Esophagus squamous epithelium (tissue), 5 donors: ENCODE results near the gene CWC15. TPM values are rescaled to one million over a fixed set of nuclear protein-coding genes. Genes with fewer than 3 reads are reported as not detected.

Source experiments
- DNase-seq: peaks from one replicate; lab custom pipeline; 2025; lab: John Stamatoyannopoulos, UW
- H3K27ac ChIP-seq, 4 donors: fragments of 200-600 bp; sonication (generic); one replicate each; pipeline ENCODE4 v1.5.1; 2016 to 2019; ENCODE audit warnings: mild to moderate bottlenecking in 1 of 4
- H3K27me3 ChIP-seq, 4 donors: fragments of 200-600 bp; sonication (generic); 1 replicate in 3 of 4; 2 replicates in 1 of 4; pipeline versions ENCODE4 v1.5.1 to v1.6.0; 2017 to 2021; ENCODE audit warnings: antibody characterized with exemption in 1 of 4
- H3K36me3 ChIP-seq, 3 donors: fragments of 200-600 bp; sonication (generic); one replicate each; pipeline ENCODE4 v1.5.1; 2016 to 2019
- H3K4me1 ChIP-seq, 3 donors: fragments of 200-600 bp; sonication (generic); one replicate each; pipeline ENCODE4 v1.5.1; 2017 to 2019
- H3K4me3 ChIP-seq, 4 donors: fragments of 200-600 bp; sonication (generic); 1 replicate in 3 of 4; 2 replicates in 1 of 4; pipeline ENCODE4 v1.5.1; 2016 to 2019; ENCODE audit warnings: mild to moderate bottlenecking in 2 of 4, moderate library complexity in 1 of 4
- H3K9me3 ChIP-seq, 3 donors: fragments of 200-600 bp; sonication (generic); one replicate each; pipeline ENCODE4 v1.5.1; 2016 to 2019
- CTCF ChIP-seq, 6 experiments: fragments of 450-650 bp in 4 of 6; fragments of 200-600 bp in 2 of 6; sonication (generic) in 2 of 6; IDR thresholded peaks; one replicate each; pipeline ENCODE4 v1.5.1; 2016 to 2019; ENCODE audit warnings: antibody characterized with exemption in 6 of 6, mild to moderate bottlenecking in 4 of 6, moderate library complexity in 4 of 6
- POLR2A ChIP-seq, 4 donors: fragments of 450-650 bp; IDR thresholded peaks; one replicate each; pipeline ENCODE4 v1.6.1; 2017; ENCODE audit warnings: antibody characterized with exemption in 4 of 4, mild to moderate bottlenecking in 4 of 4, moderate library complexity in 3 of 4
- WGBS, 2 donors: methylation state at CpG; one replicate each; pipeline ENCODE4 v1.1.5; 2018; 5-methylcytosine and 5-hydroxymethylcytosine counted together
- intact Hi-C: fragments of 100-400 bp; cut with DNase I; formaldehyde crosslinking; loops from one replicate; pipeline ENCODE4 v1.15.0; 2022
- total RNA-seq, 4 donors: library from RNA; depleted of rRNA; stranded (reverse); fragments of >200 nt; gene quantifications; one replicate each; pipeline ENCODE4 v1.1.0, GENCODE V29; 2016
- donor health status: DM: yes; HTN: yes; CAD: no.

Gene CWC15
- total RNA-seq, 4 donors from 2014 or later = 29.3 to 52.6 (median 37.6) TPM

DNA sequence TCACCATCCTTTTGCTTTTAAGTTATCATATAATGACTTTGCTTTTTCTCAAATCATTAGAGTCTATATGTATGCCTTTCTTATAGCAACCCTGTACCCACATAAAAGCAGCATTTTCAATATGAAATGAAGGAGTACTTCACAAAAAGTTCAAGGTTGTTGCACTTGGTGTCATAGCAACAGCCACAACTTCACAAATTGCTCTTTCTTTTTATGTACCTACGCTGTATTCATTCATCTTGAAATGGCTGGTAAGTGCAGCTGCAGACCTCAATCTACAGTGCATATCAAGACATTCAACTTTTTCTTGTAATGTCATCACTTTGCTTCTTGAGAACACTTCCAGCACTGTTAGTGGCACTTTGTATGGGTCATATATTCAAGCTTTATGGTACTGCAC is 18.6 kb downstream of the CWC15 start:
- no peak for DNase-seq
- no peaks in the 10 kb centered on the region for H3K9me3 ChIP-seq
- WGBS, 2 donors = 38 to 96% methylated on average over 1 of the region's 1 CpG
- no peaks in the 10 kb centered on the region for H3K27me3 ChIP-seq
- H3K4me3 ChIP-seq = no peak overlapping the region
- peaks cover 0 to 9% (median 0%) of the 10 kb centered on the region in 3 donors for H3K36me3 ChIP-seq
- no peak overlapping the region for H3K27ac ChIP-seq
- H3K4me1 ChIP-seq = no peaks in the 10 kb centered on the region
- intact Hi-C loops = no loop called here
- TF ChIP-seq POLR2A (IDR thresholded peaks at IDR 0.05) = no peak
- TF ChIP-seq CTCF (IDR thresholded peaks at IDR 0.05) = no peak

DNA sequence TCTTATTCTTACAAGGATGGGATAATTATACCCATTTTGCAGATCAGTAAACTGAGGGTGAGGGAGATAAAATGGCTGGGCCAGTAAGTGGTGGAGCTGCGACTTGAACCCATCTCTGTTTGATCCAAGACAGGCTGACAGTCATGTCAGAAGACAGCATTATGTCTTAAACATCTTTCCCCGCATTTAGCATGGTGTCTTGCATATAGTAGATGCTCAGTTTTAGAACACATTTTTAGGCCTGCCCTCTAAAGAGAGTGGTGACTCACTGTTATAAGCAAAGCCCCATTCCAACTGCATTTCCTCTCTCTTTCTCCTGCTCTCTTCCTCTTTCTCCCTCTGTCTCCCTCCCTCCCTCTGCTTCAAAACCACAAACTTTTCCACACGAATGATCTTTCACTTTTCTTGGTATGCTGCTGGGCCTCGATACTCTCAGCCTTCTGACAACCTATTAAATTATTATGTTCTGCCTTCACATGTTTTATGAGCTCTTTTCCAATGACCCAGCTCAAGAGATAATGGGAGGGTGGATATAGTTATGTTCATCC is 25.2 kb downstream of the CWC15 start:
- intact Hi-C loops = no loop called here
- no peak for DNase-seq
- no peak for TF ChIP-seq POLR2A (IDR thresholded peaks at IDR 0.05)
- no peak for TF ChIP-seq CTCF (IDR thresholded peaks at IDR 0.05)
- 52 to 54% methylated on average over 4 of the region's 4 CpGs for WGBS, 2 donors
- Histone ChIP-seq H3K36me3 (no peaks in the 10 kb centered on the region), H3K4me3 (no peak overlapping the region), H3K4me1 (no peaks in the 10 kb centered on the region), H3K9me3 (no peaks in the 10 kb centered on the region), H3K27me3 (no peaks in the 10 kb centered on the region), H3K27ac (no peak overlapping the region)

DNA sequence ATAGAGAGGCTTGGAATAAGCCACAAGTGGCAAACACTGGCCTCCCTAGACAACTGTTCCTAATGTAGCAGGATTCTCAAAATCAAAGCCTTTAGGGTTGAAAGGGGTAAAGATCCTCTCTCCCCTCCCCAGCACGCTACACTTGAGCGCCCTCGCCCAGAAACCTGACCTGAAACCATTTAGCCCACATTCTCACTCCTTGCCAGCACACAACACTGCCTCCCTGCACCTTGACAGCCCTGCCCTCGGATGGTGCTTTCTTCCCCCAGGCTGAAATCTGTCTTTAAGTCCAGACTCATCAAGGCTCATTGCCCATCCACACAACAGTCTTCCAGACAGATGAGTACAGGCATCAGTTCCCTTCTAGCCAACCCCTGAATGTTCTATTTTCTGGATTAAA is 26.5 kb downstream of the CWC15 start:
- intact Hi-C loops = no loop called here
- TF ChIP-seq CTCF (IDR thresholded peaks at IDR 0.05) (no peak), POLR2A (IDR thresholded peaks at IDR 0.05) (no peak)
- 69 to 76% methylated on average over 4 of the region's 4 CpGs for WGBS, 2 donors

GRCh38 chr11:94941131-94941530 is 32.2 kb downstream of the CWC15 start:
- H3K4me1 ChIP-seq = peaks cover 0 to 16% (median 6%) of the 10 kb centered on the region in 3 donors
- no peak overlapping the region for H3K27ac ChIP-seq
- DNase-seq = no peak
- intact Hi-C loops = no loop called here
- no peaks in the 10 kb centered on the region for H3K36me3 ChIP-seq
- no peak for TF ChIP-seq POLR2A (IDR thresholded peaks at IDR 0.05)
- TF ChIP-seq CTCF (IDR thresholded peaks at IDR 0.05) = no peak
- WGBS, 2 donors = 86 to 89% methylated on average over 4 of the region's 4 CpGs
- no peak overlapping the region for H3K4me3 ChIP-seq
- H3K27me3 ChIP-seq = no peaks in the 10 kb centered on the region
- no peaks in the 10 kb centered on the region for H3K9me3 ChIP-seq

More for the DNA sequence above, 26.5 kb downstream of the CWC15 start:
- Histone ChIP-seq H3K27ac (no peak overlapping the region), H3K36me3 (no peaks in the 10 kb centered on the region), H3K27me3 (no peaks in the 10 kb centered on the region), H3K9me3 (no peaks in the 10 kb centered on the region), H3K4me3 (no peak overlapping the region), H3K4me1 (no peaks in the 10 kb centered on the region)
- no peak for DNase-seq

DNA sequence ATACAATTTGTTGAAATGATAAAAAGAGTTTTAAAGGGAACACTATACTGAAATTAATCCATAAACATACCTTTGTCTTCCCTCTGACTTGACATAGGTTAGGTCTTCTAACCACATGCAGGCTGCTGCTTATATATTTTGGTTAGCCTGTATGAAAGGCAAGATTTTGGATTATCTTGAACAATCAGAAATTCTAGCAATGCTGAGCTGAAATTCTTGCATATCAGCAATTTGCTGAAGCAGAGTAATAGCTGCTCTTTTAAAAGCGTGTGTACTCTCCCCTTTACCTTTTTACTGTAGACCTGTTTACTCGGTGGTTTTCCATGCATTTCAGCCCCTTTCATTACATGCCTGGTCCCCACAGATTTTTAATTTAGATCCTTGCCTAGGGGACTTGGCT is 34.0 kb downstream of the CWC15 start:
- intact Hi-C loops = no loop called here
- no peak for DNase-seq
- H3K27ac ChIP-seq = peak overlapping the region in 1 of 4 donors; percentile 42
- peaks cover 0 to 20% (median 6%) of the 10 kb centered on the region in 3 donors for H3K4me1 ChIP-seq
- 91 to 92% methylated on average over 2 of the region's 2 CpGs for WGBS, 2 donors
- no peak overlapping the region for H3K4me3 ChIP-seq
- no peaks in the 10 kb centered on the region for H3K9me3 ChIP-seq
- H3K36me3 ChIP-seq = no peaks in the 10 kb centered on the region
- TF ChIP-seq POLR2A (IDR thresholded peaks at IDR 0.05) (no peak), CTCF (IDR thresholded peaks at IDR 0.05) (no peak)
- no peaks in the 10 kb centered on the region for H3K27me3 ChIP-seq
